Small intestine (tissue), 7 donors: ENCODE results near the gene UBXN2A. TPM values are rescaled to one million over a fixed set of nuclear protein-coding genes. Genes with fewer than 3 reads are reported as not detected.

Experiments
- DNase-seq, 2 donors: peaks; one replicate each; pipeline versions ENCODE4 v3.0.0 to v3.0.0-alpha.2; 2013
- FAIRE-seq: peaks from 2 replicates; lab custom pipeline; 2012; peaks lifted over from hg19 to GRCh38; lab: Jason Lieb, UNC
- H3K27ac ChIP-seq, 3 donors: one replicate each; pipeline ENCODE4 v1.5.1; 2013; ENCODE audit warnings: low read length in 2 of 3, mild to moderate bottlenecking in 2 of 3, control low read depth in 1 of 3, inconsistent platforms in 1 of 3, low read depth in 1 of 3, moderate library complexity in 1 of 3
- H3K27me3 ChIP-seq, 3 donors: one replicate each; pipeline ENCODE4 v1.6.1; 2013; ENCODE audit warnings: low read length in 3 of 3, inconsistent platforms in 1 of 3; ENCODE audit not compliant: control insufficient read depth in 3 of 3, insufficient read depth in 3 of 3
- H3K36me3 ChIP-seq, 3 donors: one replicate each; pipeline ENCODE4 v1.6.1; 2013; ENCODE audit warnings: low read length in 3 of 3, inconsistent platforms in 1 of 3, low read depth in 1 of 3, mild to moderate bottlenecking in 1 of 3, moderate library complexity in 1 of 3; ENCODE audit not compliant: control insufficient read depth in 3 of 3, insufficient read depth in 2 of 3
- H3K4me1 ChIP-seq, 3 donors: one replicate each; pipeline ENCODE4 v1.6.1; 2013; ENCODE audit warnings: low read length in 2 of 3, inconsistent platforms in 1 of 3, low read depth in 1 of 3, mild to moderate bottlenecking in 1 of 3, moderate library complexity in 1 of 3; ENCODE audit not compliant: control insufficient read depth in 3 of 3, insufficient read depth in 2 of 3
- H3K4me3 ChIP-seq, 3 donors: one replicate each; pipeline ENCODE4 v1.5.1; 2013; ENCODE audit warnings: low read length in 3 of 3, control low read depth in 1 of 3, inconsistent platforms in 1 of 3, low read depth in 1 of 3, mild to moderate bottlenecking in 1 of 3, moderate library complexity in 1 of 3
- H3K9me3 ChIP-seq, 2 donors: one replicate each; pipeline ENCODE4 v1.6.1; 2013; ENCODE audit warnings: low read depth in 1 of 2, low read length in 1 of 2; ENCODE audit not compliant: control insufficient read depth in 2 of 2, insufficient read depth in 1 of 2
- WGBS, 3 donors: extraction: QIAGEN DNeasy Blood & Tissue Kit; methylation state at CpG; one replicate each; pipeline ENCODE4 v1.1.7; 2013; 5-methylcytosine and 5-hydroxymethylcytosine counted together
- polyA plus RNA-seq, 4 donors: library from polyadenylated mRNA; stranded (reverse) in 3 of 4; unstranded in 1 of 4; fragments of 200-250 nt in 3 of 4; fragments of 120-200 nt in 1 of 4; gene quantifications; one replicate each; pipeline versions ENCODE4 v1.2.1 to v1.2.3, GENCODE V29; 2013
- donor health status: healthy with polysubstance abuse.
- donor health status: control.
- donor health status: control.
- donor health status: Bipolar disorder and iron deficiency.
- donor health status: healthy.

Gene UBXN2A
- polyA plus RNA-seq, 4 donors: 8.7 to 20.0 (median 13.8) TPM

- Histone ChIP-seq H3K9me3 (no peaks in the 10 kb centered on the region), H3K36me3 (peaks cover 0 to 9% (median 0%) of the 10 kb centered on the region in 3 donors), H3K27ac (peak overlapping the region; percentile 95 to 99 (median 99)), H3K4me1 (peaks cover 2 to 10% (median 4%) of the 10 kb centered on the region in 3 donors), H3K27me3 (no peaks in the 10 kb centered on the region), H3K4me3 (peak overlapping the region; percentile 92 to 99 (median 98))
- DNase-seq (no peak), FAIRE-seq (no peak)
- WGBS, 3 donors: 0 to 1% (median 0%) methylated on average over 37 to 39 of the region's 39 CpGs
These were observed 13.9 kb upstream of the UBXN2A start for GRCh38 chr2:23926290-23926749.

- FAIRE-seq: no peak
- peak within 1 kb of the TSS; percentile 95 to 99 (median 99) for H3K27ac ChIP-seq
- no peaks in the 10 kb centered on the region for H3K27me3 ChIP-seq
- whole genome bisulfite sequencing, 3 donors: 0 to 1% (median 0%) methylated on average over 38 to 88 of the region's 88 CpGs
- peaks cover 0 to 9% (median 0%) of the 10 kb centered on the region in 3 donors for H3K36me3 ChIP-seq
- peak within 1 kb of the TSS; percentile 92 to 99 (median 98) for H3K4me3 ChIP-seq
- peak; percentile 95 to 99 for DNase-seq
- H3K9me3 ChIP-seq: no peaks in the 10 kb centered on the region
- H3K4me1 ChIP-seq: peaks cover 2 to 10% (median 4%) of the 10 kb centered on the region in 3 donors
These were observed 13.3 kb upstream of the UBXN2A start, which contains the start of gene ATAD2B for GRCh38 chr2:23926750-23927571. Gene ATAD2B (minus strand): TSS chr2:23927123. CDS start chr2:23926770, 353 bp downstream.

GRCh38 chr2:23934259-23934658 lies 6.0 kb upstream of the UBXN2A start:
- peaks cover 0 to 8% (median 0%) of the 10 kb centered on the region in 3 donors for H3K36me3 ChIP-seq
- H3K4me1 ChIP-seq: peaks cover 0 to under 1% (median 0%) of the 10 kb centered on the region in 3 donors
- DNase-seq (no peak), FAIRE-seq (no peak)
- WGBS, 3 donors: 69 to 81% (median 78%) methylated on average over 1 of the region's 1 CpG
- H3K4me3 ChIP-seq: no peak overlapping the region
- no peaks in the 10 kb centered on the region for H3K27me3 ChIP-seq
- no peak overlapping the region for H3K27ac ChIP-seq
- no peaks in the 10 kb centered on the region for H3K9me3 ChIP-seq

GRCh38 chr2:23940718-23941620 lies 706 bp downstream of the UBXN2A start:
- Histone ChIP-seq H3K36me3 (peaks cover 0 to 4% (median 0%) of the 10 kb centered on the region in 3 donors), H3K9me3 (no peaks in the 10 kb centered on the region), H3K4me3 (peak overlapping the region; percentile 80 to 95 (median 88)), H3K4me1 (peaks cover 0 to 8% (median 2%) of the 10 kb centered on the region in 3 donors), H3K27me3 (no peaks in the 10 kb centered on the region), H3K27ac (peak overlapping the region; percentile 91 to 97 (median 95))
- WGBS, 3 donors: 1 to 2% (median 1%) methylated on average over 29 to 46 of the region's 46 CpGs
- peak; percentile 68 to 81 for DNase-seq
- FAIRE-seq: no peak

GRCh38 chr2:23941644-23942043 lies 1.4 kb downstream of the UBXN2A start:
- no peaks in the 10 kb centered on the region for H3K9me3 ChIP-seq
- 52 to 80% (median 67%) methylated on average over 8 of the region's 8 CpGs for WGBS, 3 donors
- no peak for FAIRE-seq
- H3K27me3 ChIP-seq: no peaks in the 10 kb centered on the region
- no peak overlapping the region for H3K27ac ChIP-seq
- H3K4me3 ChIP-seq: peak overlapping the region in 2 of 3 donors; percentile 80 to 95
- peaks cover 0 to 8% (median 2%) of the 10 kb centered on the region in 3 donors for H3K4me1 ChIP-seq
- peaks cover 0 to 4% (median 0%) of the 10 kb centered on the region in 3 donors for H3K36me3 ChIP-seq
- no peak for DNase-seq

GRCh38 chr2:23943666-23944065 lies 3.4 kb downstream of the UBXN2A start:
- Histone ChIP-seq H3K27me3 (no peaks in the 10 kb centered on the region), H3K36me3 (peaks cover 0 to 4% (median 0%) of the 10 kb centered on the region in 3 donors), H3K4me3 (no peak overlapping the region), H3K4me1 (peaks cover 0 to 8% (median 2%) of the 10 kb centered on the region in 3 donors), H3K27ac (peak overlapping the region in 1 of 3 donors; percentile 0), H3K9me3 (no peaks in the 10 kb centered on the region)
- 97 to 98% (median 98%) methylated on average over 11 of the region's 11 CpGs for WGBS, 3 donors
- DNase-seq: no peak
- FAIRE-seq: no peak

GRCh38 chr2:23944527-23944926 lies 4.3 kb downstream of the UBXN2A start:
- FAIRE-seq (no peak), DNase-seq (peak; percentile 24 to 60)
- peak overlapping the region in 1 of 3 donors; percentile 0 for H3K27ac ChIP-seq
- H3K9me3 ChIP-seq: no peaks in the 10 kb centered on the region
- WGBS, 3 donors: 21 to 62% (median 47%) methylated on average over 1 of the region's 1 CpG
- peaks cover 0 to 5% (median 2%) of the 10 kb centered on the region in 3 donors for H3K4me1 ChIP-seq
- H3K27me3 ChIP-seq: no peaks in the 10 kb centered on the region
- no peak overlapping the region for H3K4me3 ChIP-seq
- H3K36me3 ChIP-seq: peaks cover 0 to 4% (median 0%) of the 10 kb centered on the region in 3 donors

- H3K4me1 ChIP-seq: peaks cover 0 to 5% (median 2%) of the 10 kb centered on the region in 3 donors
- DNase-seq (no peak), FAIRE-seq (no peak)
- H3K9me3 ChIP-seq: no peaks in the 10 kb centered on the region
- H3K4me3 ChIP-seq: no peak overlapping the region
- peaks cover 0 to 4% (median 0%) of the 10 kb centered on the region in 3 donors for H3K36me3 ChIP-seq
- H3K27me3 ChIP-seq: no peaks in the 10 kb centered on the region
- H3K27ac ChIP-seq: no peak overlapping the region
These were observed 4.7 kb downstream of the UBXN2A start for GRCh38 chr2:23944976-23945375.
